Stimulated activated CD4-positive, alpha-beta T cell treated with anti-CD3 and anti-CD28 coated beads, Interleukin-1b, Interleukin-23, amount 100 ng/mL, for 4 hours (primary cell): Measurements from ENCODE around the gene NEK4.

Source experiments
- DNase-seq, 2 donors: peaks; one replicate each; pipeline ENCODE4 v3.0.0-alpha.2; 2020; ENCODE audit warnings: low read depth in 2 of 2

Gene NEK4

GRCh38 chr3:52663098-52663497 lies 107.6 kb downstream of the NEK4 start:
- DNase-seq = no peak

DNA sequence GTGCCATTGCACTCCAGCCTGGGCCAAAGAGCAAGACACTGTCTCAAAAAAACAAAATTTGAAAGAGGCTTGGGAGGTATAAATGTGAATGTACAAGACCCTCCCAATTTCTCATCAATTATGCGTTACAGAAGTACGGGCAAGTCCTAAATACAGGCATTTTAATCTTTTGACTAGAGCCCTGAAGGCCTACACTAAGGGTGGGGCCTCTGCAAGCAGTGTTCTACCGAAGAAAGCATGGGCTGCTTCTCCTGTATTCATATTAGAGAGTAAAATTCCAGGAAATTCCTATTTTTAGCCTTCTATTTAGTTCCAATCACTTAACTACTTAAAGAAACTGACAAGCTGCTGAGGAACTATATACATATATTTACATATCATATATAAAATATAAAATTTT lies 110.7 kb downstream of the NEK4 start:
- DNase-seq = no peak
